Fibroblast of lung (primary cell): ENCODE data around the gene SPDYE2.
"Not testable (repeated sequence)": the region's sequence is repeated elsewhere in the genome, so short reads cannot be mapped to it uniquely, and the experiment has no call there.

ENCODE experiments used
- CTCF ChIP-seq, 2 donors: IDR thresholded peaks in 1 of 2; conservative IDR thresholded peaks in 1 of 2; 1 replicate in 1 of 2; 2 replicates in 1 of 2; pipeline ENCODE4 v1.5.1; 2011 to 2012; ENCODE audit warnings: low read length in 2 of 2, control low read depth in 1 of 2, inconsistent platforms in 1 of 2, low read depth in 1 of 2, mild to moderate bottlenecking in 1 of 2
- EZH2 ChIP-seq: IDR thresholded peaks from 2 replicates; pipeline ENCODE4 v1.5.1; 2012; ENCODE audit warnings: low read length, control low read depth, mild to moderate bottlenecking; ENCODE audit errors: missing control alignments

GRCh38 chr7:102550808-102551422, at the start of gene SPDYE2:
- TF ChIP-seq CTCF (conservative IDR thresholded peaks at IDR 0.05 in 1 of 2, IDR thresholded peaks at IDR 0.05 in 1 of 2; ENCODE audit: low read depth in 1 of 2, low read length in 2 of 2); EZH2: not testable (repeated sequence)
